IPS-20b (cell line): ENCODE data around the gene METTL3.

ENCODE experiments used
- H3K27ac ChIP-seq: one replicate; pipeline ENCODE4 v1.5.1; 2013; ENCODE audit warnings: low read length
- H3K27me3 ChIP-seq: 2 replicates; pipeline ENCODE4 v1.6.1; 2013; ENCODE audit warnings: mild to moderate bottlenecking, low read length, inconsistent platforms; ENCODE audit not compliant: insufficient read depth
- H3K36me3 ChIP-seq: 2 replicates; pipeline ENCODE4 v1.6.1; 2013; ENCODE audit warnings: low read depth, mild to moderate bottlenecking, inconsistent platforms, low read length, moderate library complexity; ENCODE audit not compliant: insufficient read depth
- H3K4me1 ChIP-seq: 2 replicates; pipeline ENCODE4 v1.6.1; 2013; ENCODE audit warnings: mild to moderate bottlenecking, control low read depth, inconsistent platforms, low read length, moderate library complexity; ENCODE audit not compliant: insufficient read depth
- H3K4me3 ChIP-seq: 2 replicates; pipeline ENCODE4 v1.5.1; 2013; ENCODE audit warnings: mild to moderate bottlenecking, low read length, inconsistent platforms
- H3K9ac ChIP-seq: 2 replicates; pipeline ENCODE4 v1.6.1; 2013; ENCODE audit warnings: low read depth, mild to moderate bottlenecking, inconsistent platforms, low read length, moderate library complexity
- H3K9me3 ChIP-seq: 2 replicates; pipeline ENCODE4 v1.6.1; 2013; ENCODE audit warnings: mild to moderate bottlenecking, low read depth, low read length, inconsistent platforms; ENCODE audit not compliant: insufficient read depth

METTL3 gene

DNA sequence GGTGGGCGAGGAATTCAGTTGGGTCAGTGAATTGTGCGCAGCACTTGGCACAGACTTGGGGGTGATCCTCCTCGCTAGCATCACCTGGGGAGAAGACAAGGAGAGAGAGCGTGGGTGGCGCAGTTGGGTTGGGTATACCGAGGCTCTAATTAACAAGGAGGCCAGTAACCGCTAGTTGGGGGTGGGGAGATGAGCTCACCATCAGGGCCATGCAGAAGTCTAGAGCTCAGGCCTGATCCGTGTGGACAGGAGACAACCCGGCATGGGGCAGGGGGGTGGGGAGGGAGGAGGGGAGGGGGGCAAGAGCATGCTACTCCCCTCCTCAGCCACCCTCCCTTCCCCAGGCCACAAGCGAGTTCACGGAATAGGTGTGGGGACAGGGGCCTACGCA lies 14.4 kb upstream of the METTL3 start:
- H3K36me3 ChIP-seq: peaks cover 70% of the 10 kb centered on the region
- H3K9me3 ChIP-seq: no peaks in the 10 kb centered on the region
- peak overlapping the region; percentile 86 for H3K4me3 ChIP-seq
- no peaks in the 10 kb centered on the region for H3K27me3 ChIP-seq
- H3K4me1 ChIP-seq: peaks cover 46% of the 10 kb centered on the region
- H3K9ac ChIP-seq: peak overlapping the region; percentile 89; the same call in 1 of the 2 replicates
- peak overlapping the region; percentile 95 for H3K27ac ChIP-seq

DNA sequence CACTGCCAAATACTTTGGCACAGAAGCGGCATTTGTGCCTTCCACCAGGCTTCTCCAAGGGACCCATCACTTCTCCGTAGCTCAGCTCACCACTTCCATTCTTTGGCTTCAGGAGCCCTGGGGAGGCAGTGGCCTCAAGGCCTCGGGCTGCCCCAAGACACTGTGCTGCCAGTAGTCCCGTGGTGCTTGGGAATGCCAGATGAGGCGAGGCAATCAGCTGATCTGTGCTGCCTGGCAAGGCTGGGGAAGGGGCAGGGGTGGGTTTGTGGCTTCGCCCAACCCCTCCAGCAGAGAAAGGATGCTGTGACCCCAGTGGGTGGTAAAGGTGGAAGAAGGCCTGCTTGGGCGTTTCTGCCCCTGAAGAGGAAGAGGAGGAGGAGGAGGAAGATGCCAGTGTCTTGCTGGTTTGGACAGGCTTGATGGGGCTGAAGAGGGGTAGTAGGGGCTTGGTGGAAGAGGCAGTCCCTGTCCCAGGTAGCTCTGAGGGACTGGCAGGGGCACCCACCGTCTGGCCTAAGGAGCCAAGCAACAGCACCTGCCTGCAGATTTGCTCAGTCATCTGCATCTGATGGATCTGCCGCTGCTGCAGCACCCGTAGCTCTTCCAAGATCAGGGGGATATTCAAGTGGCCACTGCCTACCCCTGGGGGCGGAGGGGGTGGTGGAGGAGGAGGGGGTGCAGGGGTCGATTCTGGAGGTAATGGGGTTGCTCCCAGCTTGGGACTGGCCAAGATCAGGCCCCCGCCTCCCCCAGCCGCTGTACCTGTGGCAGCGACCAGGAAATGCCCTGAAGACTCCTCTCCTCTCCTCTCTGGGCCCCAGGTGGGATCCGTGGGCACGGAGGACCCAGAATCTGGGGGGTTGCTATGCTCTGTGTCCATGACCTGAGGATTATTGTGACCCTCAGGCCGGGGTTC lies 13.7 kb upstream of the METTL3 start:
- Histone ChIP-seq H3K27me3 (no peaks in the 10 kb centered on the region), H3K4me3 (peak overlapping the region; percentile 86), H3K9me3 (no peaks in the 10 kb centered on the region), H3K36me3 (peaks cover 76% of the 10 kb centered on the region), H3K27ac (peak overlapping the region; percentile 95), H3K9ac (peak overlapping the region; percentile 89; the same call in 1 of the 2 replicates), H3K4me1 (peaks cover 44% of the 10 kb centered on the region)

DNA sequence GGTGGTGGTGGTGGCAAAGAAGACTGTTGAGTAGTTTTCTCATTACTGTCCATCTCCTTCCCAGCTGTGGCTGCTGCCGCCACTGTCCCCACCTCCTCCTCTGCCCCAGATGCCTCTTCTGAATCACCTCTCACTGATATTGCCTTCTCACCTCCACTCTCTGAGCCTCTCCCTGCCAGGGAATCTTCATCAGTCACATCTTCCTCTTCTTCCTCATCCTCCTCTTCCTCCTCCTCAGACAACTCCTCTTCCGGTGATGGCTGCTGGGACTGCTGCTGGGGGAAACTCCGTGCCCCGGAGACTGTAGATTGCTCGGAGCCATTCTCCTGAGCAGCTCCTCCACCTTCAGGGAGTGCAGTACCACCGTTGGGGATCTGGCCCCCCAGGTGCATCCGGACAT lies 12.1 kb upstream of the METTL3 start:
- no peak overlapping the region for H3K9ac ChIP-seq
- H3K4me3 ChIP-seq: peak overlapping the region; percentile 38; the same call in 1 of the 2 replicates
- no peaks in the 10 kb centered on the region for H3K9me3 ChIP-seq
- peaks cover 29% of the 10 kb centered on the region; the same call in 1 of the 2 replicates for H3K4me1 ChIP-seq
- H3K27me3 ChIP-seq: no peaks in the 10 kb centered on the region
- H3K36me3 ChIP-seq: peaks cover 59% of the 10 kb centered on the region
- no peak overlapping the region for H3K27ac ChIP-seq

DNA sequence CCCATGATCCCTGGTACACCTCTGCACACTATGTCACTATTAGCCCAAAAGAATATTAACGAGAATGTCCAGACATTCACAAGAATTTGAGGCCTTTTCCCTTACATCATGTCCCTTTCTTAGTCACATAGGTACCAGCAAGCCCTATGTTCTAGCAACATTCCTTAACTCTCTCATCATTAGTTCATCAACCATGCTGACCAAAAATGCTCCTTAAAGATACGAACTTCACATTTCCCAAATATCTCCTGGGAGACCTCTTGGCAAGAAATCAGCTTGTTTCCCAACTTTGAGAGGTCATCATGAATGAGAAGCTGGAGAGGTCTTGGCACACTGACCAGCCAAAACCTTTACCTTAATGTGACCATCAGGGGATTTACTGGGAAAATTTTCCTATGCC lies 10.4 kb upstream of the METTL3 start:
- Histone ChIP-seq H3K27ac (no peak overlapping the region), H3K4me1 (peaks cover 18% of the 10 kb centered on the region; the same call in 1 of the 2 replicates), H3K4me3 (peak overlapping the region; percentile 24), H3K36me3 (peaks cover 57% of the 10 kb centered on the region), H3K27me3 (no peaks in the 10 kb centered on the region), H3K9me3 (no peaks in the 10 kb centered on the region), H3K9ac (no peak overlapping the region)

DNA sequence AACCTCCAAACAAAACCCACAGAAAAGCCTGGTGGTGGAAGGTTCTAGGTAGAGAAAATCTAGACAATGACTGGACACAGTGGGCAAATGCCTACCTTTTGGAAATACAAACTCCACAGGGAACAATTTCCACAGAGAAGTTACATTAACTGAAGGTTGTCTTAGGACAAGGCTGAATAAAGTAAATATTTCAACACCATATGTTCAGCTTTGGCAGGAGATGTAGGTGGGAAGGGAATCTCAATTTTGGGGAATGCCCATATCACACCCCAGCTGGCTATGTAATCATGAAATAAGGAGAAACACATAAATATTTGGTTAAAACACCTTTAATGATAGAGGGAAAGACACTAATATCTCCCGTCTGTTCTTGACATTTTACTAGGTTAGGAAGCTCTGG lies 9.6 kb upstream of the METTL3 start:
- Histone ChIP-seq H3K36me3 (peaks cover 57% of the 10 kb centered on the region), H3K4me3 (0 out of 2 replicates have a peak overlapping the region, but pooled peaks have one; percentile 18), H3K4me1 (peaks cover 18% of the 10 kb centered on the region; the same call in 1 of the 2 replicates), H3K9ac (no peak overlapping the region), H3K27ac (no peak overlapping the region), H3K9me3 (no peaks in the 10 kb centered on the region), H3K27me3 (no peaks in the 10 kb centered on the region)

DNA sequence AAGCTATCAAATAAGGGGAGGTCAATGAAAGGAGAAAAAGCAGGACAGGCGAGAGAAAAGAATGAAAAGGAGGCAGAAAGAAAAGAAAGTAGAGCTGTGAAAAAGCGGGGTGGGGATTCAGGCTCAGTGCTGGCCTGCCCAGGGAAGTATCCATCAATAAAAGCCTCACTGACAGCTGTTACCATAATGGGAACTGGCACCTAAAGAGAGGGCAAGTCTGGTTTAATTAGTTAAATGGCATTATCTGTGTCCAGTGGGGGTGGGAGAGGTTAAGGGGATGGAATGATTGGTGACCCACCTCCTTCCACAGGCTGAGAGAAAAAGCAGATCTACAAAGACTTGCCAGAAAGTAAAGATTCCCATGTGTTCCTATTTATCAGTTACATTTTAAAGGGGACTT lies 7.6 kb upstream of the METTL3 start:
- Histone ChIP-seq H3K27me3 (no peaks in the 10 kb centered on the region), H3K4me3 (no peak overlapping the region), H3K36me3 (peaks cover 39% of the 10 kb centered on the region), H3K27ac (no peak overlapping the region), H3K9ac (no peak overlapping the region), H3K4me1 (no peaks in the 10 kb centered on the region; the same call in 1 of the 2 replicates), H3K9me3 (no peaks in the 10 kb centered on the region)

DNA sequence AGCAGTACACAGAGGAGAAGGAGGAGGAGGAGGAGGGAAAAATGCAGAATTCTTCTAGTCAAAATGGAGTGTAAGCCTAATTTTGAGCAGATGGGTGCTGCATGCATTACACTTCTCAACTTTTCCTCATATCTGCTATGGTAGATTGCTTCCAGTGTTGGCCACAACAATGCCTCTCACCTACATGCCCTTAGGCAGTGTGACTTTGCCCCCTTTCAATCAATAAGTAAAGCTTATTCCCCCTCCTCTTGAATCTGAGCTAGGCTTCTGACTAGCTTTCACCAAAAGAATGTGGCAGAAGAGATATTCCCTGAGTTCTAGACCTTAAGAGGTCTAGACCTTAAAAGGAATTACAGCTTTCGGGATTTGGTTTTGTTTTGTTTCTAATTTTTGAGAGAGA lies 3.2 kb upstream of the METTL3 start:
- Histone ChIP-seq H3K4me3 (no peak overlapping the region), H3K4me1 (peaks cover 5% of the 10 kb centered on the region; the same call in 1 of the 2 replicates), H3K36me3 (0 out of 2 replicates have a peak, but pooled peaks cover 1% of the 10 kb centered on the region), H3K9ac (no peak overlapping the region), H3K27ac (no peak overlapping the region), H3K27me3 (no peaks in the 10 kb centered on the region), H3K9me3 (no peaks in the 10 kb centered on the region)

DNA sequence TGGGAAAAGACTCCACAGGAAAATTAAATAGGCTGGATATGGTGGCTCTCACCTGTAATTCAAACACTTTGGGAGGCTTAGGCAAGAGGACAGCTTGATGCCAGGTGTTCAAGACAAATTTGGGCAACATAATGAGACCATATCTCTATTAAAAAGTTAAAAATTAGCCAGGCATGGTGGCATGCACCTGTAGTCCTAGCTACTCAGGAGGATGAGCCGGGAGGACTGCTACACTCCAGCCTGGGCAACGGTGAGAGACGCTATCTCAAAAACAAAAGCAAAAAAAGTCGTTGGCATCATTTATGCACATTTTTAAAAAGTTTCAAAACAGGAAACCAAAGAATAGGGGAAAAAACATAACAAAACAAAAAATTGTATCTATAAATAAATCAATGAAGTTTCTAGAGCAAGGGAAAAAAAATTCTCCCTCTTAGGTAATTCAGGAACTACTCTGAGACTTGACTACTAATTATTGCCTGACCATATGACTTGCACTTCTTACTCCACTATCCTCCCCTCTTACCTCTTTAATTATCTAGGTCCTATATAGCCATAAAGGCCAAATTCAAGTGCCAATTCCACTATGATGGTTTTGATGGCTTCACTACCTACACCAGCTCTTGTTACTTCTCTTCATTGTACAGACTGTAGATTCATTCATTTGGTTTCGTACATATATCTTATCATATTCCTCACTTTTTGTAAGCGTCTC lies 1.6 kb downstream of the METTL3 start:
- Histone ChIP-seq H3K27ac (no peak overlapping the region), H3K4me3 (peak overlapping the region; percentile 98), H3K4me1 (peaks cover 5% of the 10 kb centered on the region; the same call in 1 of the 2 replicates), H3K27me3 (no peaks in the 10 kb centered on the region), H3K9ac (peak overlapping the region; percentile 97; the same call in 1 of the 2 replicates), H3K9me3 (no peaks in the 10 kb centered on the region), H3K36me3 (peaks cover 38% of the 10 kb centered on the region)

DNA sequence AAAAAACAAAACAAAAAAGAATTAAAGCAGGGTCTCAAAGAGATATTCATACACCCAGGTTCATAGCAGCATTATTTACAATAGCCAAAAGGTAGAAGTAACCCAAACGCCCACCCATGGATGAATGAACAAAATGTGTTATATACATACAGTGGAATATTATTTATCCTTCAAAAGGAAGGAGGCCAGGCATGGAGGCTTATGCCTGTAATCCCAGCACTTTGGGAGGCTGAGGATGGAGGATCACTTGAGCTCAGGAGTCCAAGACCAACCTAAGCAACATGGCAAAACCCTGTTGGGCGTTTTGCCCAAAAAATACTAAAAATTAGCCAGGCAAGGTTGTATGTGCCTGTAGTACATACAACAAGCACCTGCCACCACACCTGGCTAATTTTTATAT lies 4.6 kb downstream of the METTL3 start:
- Histone ChIP-seq H3K4me1 (peaks cover 5% of the 10 kb centered on the region; the same call in 1 of the 2 replicates), H3K9ac (no peak overlapping the region), H3K27ac (no peak overlapping the region), H3K27me3 (no peaks in the 10 kb centered on the region), H3K9me3 (no peaks in the 10 kb centered on the region), H3K4me3 (no peak overlapping the region), H3K36me3 (peaks cover 66% of the 10 kb centered on the region)

DNA sequence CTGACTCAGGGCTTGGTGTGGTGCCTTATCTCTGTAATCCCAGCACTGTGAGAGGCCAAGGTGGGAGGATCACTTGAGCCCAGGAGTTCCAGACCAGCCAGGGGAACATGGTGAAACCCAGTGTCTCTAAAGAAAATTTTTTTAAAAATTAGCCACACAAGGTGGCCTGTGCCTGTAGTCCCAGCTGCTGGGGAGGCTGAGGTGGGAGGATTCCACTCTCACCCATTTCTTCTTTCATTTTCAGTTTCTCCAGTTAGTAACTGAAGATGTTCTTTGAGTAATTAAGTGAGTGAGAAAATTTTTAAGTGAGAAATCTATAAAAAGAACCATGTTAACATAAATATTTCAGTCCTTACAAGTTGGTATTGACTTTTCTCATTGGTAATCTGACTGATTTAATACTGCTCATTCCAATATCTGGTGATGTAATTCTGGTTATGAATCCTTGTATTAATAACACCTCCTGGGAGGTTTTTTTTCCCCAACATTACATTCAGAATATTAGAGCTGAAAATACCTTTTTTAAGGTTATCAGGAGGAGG lies 6.1 kb downstream of the METTL3 start:
- Histone ChIP-seq H3K36me3 (peaks cover 81% of the 10 kb centered on the region), H3K27ac (no peak overlapping the region), H3K9me3 (no peaks in the 10 kb centered on the region), H3K9ac (no peak overlapping the region), H3K4me1 (peaks cover 4% of the 10 kb centered on the region; the same call in 1 of the 2 replicates), H3K27me3 (no peaks in the 10 kb centered on the region), H3K4me3 (no peak overlapping the region)

DNA sequence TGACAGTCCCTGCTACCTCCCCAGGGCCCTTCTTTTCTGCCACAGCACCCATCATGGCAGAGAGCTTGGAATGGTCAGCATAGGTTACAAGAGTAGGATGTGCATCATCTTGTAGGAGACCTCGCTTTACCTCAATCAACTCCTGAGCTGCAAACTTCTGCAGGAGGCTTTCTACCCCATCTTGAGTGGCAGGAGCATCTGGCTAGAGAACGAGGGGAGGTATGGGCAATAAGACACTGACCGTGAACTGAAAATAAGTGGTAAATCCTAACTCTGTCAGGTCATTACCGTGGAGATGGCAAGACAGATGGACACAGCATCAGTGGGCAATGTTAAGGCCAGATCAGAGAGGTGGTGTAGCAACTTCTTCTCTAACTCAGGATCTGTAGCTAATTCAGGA lies 7.8 kb downstream of the METTL3 start:
- Histone ChIP-seq H3K9me3 (no peaks in the 10 kb centered on the region), H3K27ac (no peak overlapping the region), H3K27me3 (no peaks in the 10 kb centered on the region), H3K4me1 (peaks cover 10% of the 10 kb centered on the region; the same call in 1 of the 2 replicates), H3K4me3 (no peak overlapping the region), H3K9ac (no peak overlapping the region), H3K36me3 (peaks cover 88% of the 10 kb centered on the region)
